Retinal pigment epithelial cell (primary cell): ENCODE results near the gene TTC28.

Experiments
- DNase-seq: peaks from one replicate; pipeline ENCODE4 v3.0.0-alpha.2; 2010; ENCODE audit warnings: low read depth
- H3K4me3 ChIP-seq: 2 replicates; pipeline ENCODE4 v1.5.1; 2011; ENCODE audit warnings: mild to moderate bottlenecking, low read length, control low read depth, moderate library complexity
- CTCF ChIP-seq: conservative IDR thresholded peaks from 2 replicates; pipeline ENCODE4 v1.5.1; 2011; ENCODE audit warnings: low read depth, low read length, control low read depth, inconsistent platforms

Gene TTC28

GRCh38 chr22:28410050-28410816 is 269.4 kb downstream of the TTC28 start:
- no peak for DNase-seq

GRCh38 chr22:28408709-28409108 is 270.9 kb downstream of the TTC28 start:
- DNase-seq = no peak
- H3K4me3 ChIP-seq = no peak overlapping the region
- TF ChIP-seq CTCF = no peak

More at GRCh38 chr22:28410050-28410816, 269.4 kb downstream of the TTC28 start:
- no peak overlapping the region for H3K4me3 ChIP-seq
- TF ChIP-seq CTCF = no peak

- no peak for TF ChIP-seq CTCF
- H3K4me3 ChIP-seq = no peak overlapping the region
- DNase-seq = no peak
Observed at GRCh38 chr22:28407645-28408044, 272.0 kb downstream of the TTC28 start.

- TF ChIP-seq CTCF = no peak
- no peak for DNase-seq
- no peak overlapping the region for H3K4me3 ChIP-seq
Observed at GRCh38 chr22:28406246-28406645, 273.4 kb downstream of the TTC28 start.

- no peak for DNase-seq
- no peak overlapping the region for H3K4me3 ChIP-seq
- no peak for TF ChIP-seq CTCF
Observed at GRCh38 chr22:28405588-28405987, 274.1 kb downstream of the TTC28 start.

- DNase-seq = no peak
- no peak for TF ChIP-seq CTCF
- H3K4me3 ChIP-seq = no peak overlapping the region
Observed at GRCh38 chr22:28402539-28402938, 277.1 kb downstream of the TTC28 start.

GRCh38 chr22:28402060-28402459 is 277.6 kb downstream of the TTC28 start:
- H3K4me3 ChIP-seq = no peak overlapping the region
- TF ChIP-seq CTCF = no peak
- DNase-seq = no peak
